GM18526 (cell line): Measurements from ENCODE around the gene SRPK3.
A peak's percentile ranks its signal among the peaks of the same experiment; 100 is the strongest.

Source experiments
- POLR2A ChIP-seq: IDR thresholded peaks from 3 replicates; pipeline ENCODE4 v1.6.1; 2011; ENCODE audit not compliant: insufficient read length; ENCODE audit errors: extremely low read depth

SRPK3 gene

DNA sequence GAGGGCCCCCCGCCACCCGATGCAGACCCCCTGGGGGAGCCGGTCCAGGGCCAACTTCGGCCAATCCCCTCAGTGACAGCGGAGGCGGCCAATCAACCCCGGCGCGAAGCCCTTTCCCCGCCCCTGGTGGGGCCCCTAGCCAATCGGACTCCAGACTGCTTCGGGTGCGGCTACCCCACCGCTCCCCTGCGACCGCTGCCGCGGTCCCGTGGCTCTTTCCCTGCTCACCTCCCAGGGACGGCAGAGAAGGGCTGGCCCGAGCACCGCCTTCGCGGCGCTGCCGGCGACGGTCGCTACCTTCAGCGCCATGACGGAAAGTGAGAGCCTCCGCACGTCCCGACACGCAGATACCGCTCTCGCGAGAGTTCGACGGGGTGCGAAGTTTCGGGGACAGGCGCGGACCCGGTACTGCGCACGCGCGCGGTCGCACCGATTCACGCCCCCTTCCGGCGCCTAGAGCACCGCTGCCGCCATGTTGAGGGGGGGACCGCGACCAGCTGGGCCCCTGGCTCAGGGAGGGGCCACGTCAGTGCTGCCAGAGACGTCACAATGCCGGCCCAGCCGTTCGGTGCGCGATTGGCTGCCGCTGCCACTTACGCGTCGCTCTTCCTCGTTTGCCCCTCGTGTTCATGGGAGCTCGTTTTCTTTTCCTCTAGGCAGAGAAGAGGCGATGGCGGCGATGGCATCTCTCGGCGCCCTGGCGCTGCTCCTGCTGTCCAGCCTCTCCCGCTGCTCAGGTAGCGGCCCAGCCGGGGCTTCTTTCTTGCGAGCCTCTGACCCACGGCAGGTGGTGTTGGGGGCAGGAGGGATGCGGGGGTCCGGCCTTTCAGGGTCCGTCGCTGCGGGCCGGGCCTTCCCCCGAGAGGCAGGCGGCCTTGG is 13.4 kb downstream of the SRPK3 start, which contains the start of the genes IDH3G and SSR4:
TSS of gene IDH3G (minus strand) at position 358 of the 879 bp plus-strand sequence. CDS start at position 309, 49 bp downstream.
TSS of gene SSR4 (plus strand) at position 651 of the 879 bp plus-strand sequence. CDS start at position 671, 20 bp downstream.
- TF ChIP-seq POLR2A: peak; percentile 56

DNA sequence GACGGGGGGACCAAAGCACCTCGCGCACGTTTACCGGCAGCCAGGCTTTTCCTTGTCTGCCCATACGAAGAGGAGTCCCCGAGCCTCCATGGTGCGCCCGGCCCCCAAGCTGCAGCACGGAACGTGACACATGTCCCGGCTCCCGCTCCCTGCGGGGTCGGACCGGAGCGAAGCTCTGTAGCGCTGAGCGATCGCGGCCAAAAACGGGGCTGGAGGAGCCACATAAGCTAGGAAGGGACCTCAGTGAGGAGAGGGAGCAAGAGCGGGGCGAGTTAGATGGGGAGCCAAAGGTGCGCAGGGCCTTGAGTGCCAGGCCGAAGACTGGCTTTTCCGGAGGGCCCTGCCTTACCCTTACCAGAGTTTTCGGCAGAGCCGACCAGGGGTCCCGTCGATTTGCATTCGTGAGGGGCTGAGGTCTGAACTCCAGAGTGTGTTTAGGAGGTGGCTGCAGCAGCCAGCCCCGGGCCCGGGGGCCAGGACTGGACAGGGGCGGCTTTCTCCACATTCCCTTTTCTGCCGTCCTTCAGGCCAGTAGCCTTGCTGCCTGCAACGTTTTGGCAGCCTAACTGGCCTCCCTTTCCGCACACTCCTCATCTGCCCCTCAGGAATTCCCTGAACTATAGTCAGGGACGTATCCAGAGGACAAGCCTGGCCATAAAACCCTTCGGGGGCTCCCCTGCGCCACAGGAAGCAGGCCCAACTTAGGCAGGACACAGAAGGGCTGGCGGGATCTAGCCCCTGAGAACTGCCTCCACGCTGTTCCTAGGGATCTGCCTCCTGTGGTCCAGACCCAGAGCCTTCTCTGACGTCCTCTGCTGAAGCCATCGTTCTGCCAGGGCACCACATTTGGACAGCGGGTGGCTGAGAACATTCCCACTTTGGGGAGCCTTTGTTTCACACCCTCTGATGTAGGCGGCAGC is 14.3 kb downstream of the SRPK3 start:
- no peak for TF ChIP-seq POLR2A

- no peak for TF ChIP-seq POLR2A
Observed at GRCh38 chrX:153797415-153798015, 16.7 kb downstream of the SRPK3 start.

- no peak for TF ChIP-seq POLR2A
Observed at GRCh38 chrX:153799326-153799725, 18.5 kb downstream of the SRPK3 start.

- TF ChIP-seq POLR2A: no peak
Observed at GRCh38 chrX:153800177-153800722, 19.4 kb downstream of the SRPK3 start.

GRCh38 chrX:153800746-153801145 is 19.9 kb downstream of the SRPK3 start:
- no peak for TF ChIP-seq POLR2A

- no peak for TF ChIP-seq POLR2A
Observed at GRCh38 chrX:153801669-153802068, 20.8 kb downstream of the SRPK3 start.

DNA sequence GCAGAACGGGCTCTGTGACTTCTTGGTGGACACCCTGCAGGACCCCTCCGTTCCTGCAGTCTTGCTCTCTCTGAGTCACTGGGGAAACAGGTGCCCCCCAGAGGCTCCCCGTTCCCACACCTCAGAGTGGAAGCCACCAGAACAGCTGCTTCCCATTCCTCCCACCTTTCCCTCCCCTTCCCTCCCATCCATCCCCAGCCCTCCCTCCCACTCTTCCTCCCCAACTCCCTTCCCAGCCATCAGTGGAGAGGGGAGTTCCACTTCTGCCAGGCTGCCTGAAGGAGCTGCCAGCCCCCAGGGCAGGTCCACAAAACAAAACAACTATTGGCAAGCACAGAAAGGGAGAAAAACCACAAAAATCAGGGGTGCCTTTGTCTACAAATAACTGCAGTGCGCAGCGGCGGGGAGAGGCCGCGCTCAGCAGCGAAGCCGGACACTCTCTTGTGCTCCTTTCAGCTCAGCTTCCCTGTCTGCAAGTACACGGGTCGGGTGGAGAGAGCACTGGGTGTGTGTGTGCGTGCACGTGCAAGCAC is 21.7 kb downstream of the SRPK3 start:
- no peak for TF ChIP-seq POLR2A

DNA sequence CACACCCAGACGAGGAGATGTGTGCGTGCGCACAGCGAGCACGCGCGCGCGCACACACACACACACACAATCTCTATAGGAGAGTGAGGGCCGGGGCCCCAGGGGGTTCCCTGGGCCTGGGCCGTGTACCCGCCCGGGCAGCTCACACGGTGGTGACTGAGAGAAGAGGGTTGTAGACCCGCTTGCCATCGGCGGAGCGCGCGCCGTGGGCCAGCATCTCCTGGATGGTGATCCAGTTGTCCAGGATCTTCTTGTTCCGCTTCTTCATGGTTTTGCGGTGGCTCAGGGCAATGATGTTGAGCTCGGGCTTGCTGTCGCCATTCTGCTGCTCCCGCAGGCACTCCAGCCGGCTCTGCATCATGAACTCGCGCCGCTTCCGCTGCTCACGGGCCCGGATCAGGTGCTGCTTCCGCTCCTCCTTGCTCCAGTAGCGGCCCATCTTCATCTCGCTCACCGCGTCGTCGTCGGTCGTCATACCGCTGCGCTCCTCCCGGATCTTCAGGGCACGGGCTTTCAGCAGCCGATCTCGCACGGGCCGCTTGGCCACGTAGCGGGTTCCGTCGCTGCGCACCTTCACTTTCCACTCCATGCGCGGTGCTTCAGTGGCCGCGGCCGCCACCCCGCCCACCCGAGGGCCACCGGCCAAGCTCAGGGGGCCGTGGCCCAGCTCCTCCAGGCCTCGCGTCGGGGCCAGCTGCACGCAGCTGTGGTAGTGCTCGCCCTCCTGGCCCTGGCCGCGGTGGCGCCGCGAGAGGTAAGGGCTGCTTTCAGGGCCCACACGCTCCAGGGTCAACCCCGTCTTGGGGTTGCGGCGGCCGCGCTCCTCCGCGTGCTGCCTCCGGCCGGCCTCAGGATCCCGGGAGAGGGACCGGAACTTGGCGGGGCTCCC is 22.6 kb downstream of the SRPK3 start:
- TF ChIP-seq POLR2A: no peak

- no peak for TF ChIP-seq POLR2A
Observed at GRCh38 chrX:153804100-153804595, 23.3 kb downstream of the SRPK3 start.

- TF ChIP-seq POLR2A: no peak
Observed at GRCh38 chrX:153804621-153805020, 23.8 kb downstream of the SRPK3 start.

GRCh38 chrX:153805436-153805835 is 24.6 kb downstream of the SRPK3 start:
- TF ChIP-seq POLR2A: no peak

DNA sequence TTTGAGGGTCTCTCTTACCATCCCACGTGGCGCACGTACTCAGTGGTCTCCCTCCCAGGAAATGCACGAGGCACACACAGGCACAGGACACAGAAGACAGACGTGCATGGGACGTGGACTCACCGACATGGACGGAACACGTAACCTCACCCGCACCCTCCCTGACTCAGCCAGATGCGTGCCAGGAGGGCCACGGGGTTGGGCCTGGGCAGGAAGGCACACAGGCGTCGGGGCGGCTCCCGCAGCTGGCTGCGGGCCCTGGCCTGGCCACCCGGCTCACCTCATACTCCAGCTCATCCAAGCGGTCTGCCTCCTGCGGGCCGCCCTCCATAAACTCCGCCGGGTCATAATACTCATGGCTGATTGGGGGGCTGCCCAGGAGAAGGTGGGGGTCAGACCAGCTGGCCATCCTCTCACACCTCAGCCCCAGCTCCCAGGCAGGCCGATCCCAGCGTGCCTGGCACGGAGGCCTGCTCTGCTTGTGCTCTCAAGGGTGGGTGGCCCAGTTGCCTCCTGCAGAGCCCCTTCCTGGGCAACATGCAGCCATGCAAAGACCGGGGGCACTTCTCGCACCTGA is 26.2 kb downstream of the SRPK3 start:
- no peak for TF ChIP-seq POLR2A

GRCh38 chrX:153807976-153808375 is 27.1 kb downstream of the SRPK3 start:
- no peak for TF ChIP-seq POLR2A

- no peak for TF ChIP-seq POLR2A
Observed at GRCh38 chrX:153812220-153812619, 31.4 kb downstream of the SRPK3 start.
